Subcutaneous adipose tissue (tissue), 4 donors: Measurements from ENCODE around the gene KCNC2. TPM values are rescaled to one million over a fixed set of nuclear protein-coding genes. Genes with fewer than 3 reads are reported as not detected.

Source experiments
- CTCF ChIP-seq: fragments of 450-650 bp; IDR thresholded peaks from one replicate; pipeline ENCODE4 v1.5.1; 2016; ENCODE audit warnings: low read depth, mild to moderate bottlenecking, control low read depth, antibody characterized with exemption, moderate library complexity
- total RNA-seq, 4 donors: library from RNA; depleted of rRNA; stranded (reverse); fragments of >200 nt; gene quantifications; one replicate each; pipeline ENCODE4 v1.1.0, GENCODE V29; 2016

KCNC2 gene
- total RNA-seq, 4 donors from 2014 or later: not detected

DNA sequence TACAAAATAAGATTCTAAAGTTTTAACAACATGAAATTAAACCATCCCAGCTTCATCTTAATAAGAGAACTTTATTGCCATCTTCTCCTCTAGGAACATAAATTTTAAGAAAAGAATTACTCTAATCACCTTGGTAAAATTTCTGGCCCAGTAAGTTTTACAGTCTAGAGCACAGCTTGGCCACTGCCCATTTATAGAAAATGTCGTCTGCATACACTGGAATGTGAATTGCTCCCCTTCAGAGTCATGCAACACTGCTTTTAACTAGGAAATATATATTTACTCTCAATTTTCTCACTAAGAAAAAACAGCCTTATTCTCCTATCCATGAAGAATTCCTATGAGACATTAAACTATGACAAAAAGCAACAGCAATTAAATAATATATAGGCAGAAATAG, 48.2 kb downstream of the KCNC2 start:
- TF ChIP-seq CTCF: no peak

- no peak for TF ChIP-seq CTCF
Measured at GRCh38 chr12:75157385-75157784, 52.3 kb downstream of the KCNC2 start.

GRCh38 chr12:75155962-75156361, 53.7 kb downstream of the KCNC2 start:
- TF ChIP-seq CTCF: no peak

DNA sequence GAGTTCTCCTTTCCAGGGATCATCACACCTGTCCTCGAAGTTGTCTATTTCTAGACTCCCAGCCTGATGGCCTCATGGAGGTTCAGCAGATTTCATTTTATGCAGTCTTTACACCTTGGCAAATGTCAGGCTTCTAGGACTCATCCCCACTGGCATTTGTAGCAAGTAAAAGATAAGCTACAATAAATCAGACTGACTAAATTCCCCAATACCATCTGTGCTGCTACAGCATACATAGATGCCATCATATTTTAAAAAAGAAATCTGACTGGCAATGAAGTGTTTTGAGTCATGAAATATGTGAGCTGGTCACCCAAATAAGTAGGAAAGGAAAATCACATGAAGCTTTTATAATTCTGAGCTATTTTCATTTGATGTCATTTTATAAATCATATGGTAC, 55.3 kb downstream of the KCNC2 start:
- TF ChIP-seq CTCF: no peak

DNA sequence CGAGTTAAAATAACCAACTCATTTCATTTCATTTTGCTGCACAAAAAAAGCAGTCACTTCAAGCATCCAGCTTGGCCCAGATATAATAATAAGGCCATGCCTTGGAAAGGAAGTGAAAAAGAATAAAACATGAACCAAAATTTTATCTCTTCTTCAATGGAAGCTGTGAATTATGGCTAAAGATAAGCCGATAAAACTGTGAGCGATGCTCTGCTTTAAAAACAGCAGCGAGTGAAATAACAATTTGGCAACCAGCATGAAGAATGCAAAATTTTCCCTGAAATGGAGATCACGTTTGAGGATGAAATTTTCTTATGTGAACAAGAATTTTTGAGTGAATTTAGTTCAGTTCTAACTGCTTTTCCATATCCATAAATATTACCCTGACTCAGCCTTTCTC, 70.4 kb downstream of the KCNC2 start:
- TF ChIP-seq CTCF: no peak

DNA sequence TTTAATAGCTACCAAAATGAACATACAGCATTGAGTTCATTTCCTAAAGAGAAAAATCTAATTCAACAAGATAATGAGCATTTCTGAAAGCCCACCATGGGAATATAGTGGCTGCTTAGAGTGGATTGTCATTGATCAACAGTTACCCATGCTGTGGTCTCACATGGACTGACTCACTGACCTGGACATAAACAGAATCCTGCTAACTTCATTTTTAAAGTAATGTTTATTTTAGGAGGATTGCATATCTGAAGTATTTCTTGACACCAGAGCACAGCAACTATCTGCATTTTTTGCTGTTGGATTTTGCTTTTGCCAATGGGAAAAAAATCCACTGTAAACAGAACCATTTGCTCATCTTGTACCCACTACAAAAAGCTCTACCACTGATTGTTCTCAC, 71.7 kb downstream of the KCNC2 start:
- TF ChIP-seq CTCF: no peak

DNA sequence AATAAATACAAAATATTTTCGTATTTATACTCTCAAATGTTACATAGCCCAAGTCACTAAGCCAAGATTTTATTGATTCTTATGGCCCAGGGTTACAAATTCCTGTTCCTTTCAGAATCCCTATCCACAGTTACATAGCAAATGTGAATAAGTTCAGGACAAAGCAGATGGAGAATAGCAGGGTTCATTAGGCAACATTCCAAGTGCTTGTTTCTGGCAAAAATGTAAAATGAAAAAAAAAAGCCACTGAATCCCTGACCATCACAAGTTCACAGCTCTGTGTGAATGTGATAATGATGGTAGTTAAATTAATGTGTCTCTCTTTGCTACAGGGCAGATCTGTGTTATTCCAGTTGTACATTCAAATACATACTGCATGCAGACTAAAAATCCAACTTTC, 74.6 kb downstream of the KCNC2 start:
- TF ChIP-seq CTCF: no peak

DNA sequence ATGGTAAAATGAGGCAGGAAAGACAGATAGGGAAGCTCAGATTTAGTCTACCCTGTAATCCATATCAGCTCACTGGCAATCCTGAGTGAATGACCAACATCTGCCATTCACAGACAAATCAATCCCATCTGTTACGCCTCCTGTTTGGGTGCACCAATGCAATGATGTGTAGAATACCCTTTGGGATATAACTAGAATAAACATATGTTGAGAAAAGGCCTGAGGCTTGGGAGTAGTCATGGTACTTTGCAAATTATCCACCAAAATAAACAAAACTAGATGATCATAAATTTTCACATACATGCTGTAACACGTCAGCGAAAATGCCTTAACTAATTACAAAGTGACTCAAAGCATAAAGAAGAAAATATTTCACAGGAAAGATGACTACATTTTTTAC, 78.8 kb downstream of the KCNC2 start:
- TF ChIP-seq CTCF: no peak
